ENCODE results near the gene SFT2D3.

The SFT2D3 gene

GRCh38 chr2:127721311-127721977 lies 20.1 kb downstream of the SFT2D3 start:
- DNase-seq: no peak
- CTCF ChIA-PET: no interaction called here
- no peak overlapping the region for H3K27ac Mint-ChIP-seq
- no peak overlapping the region for H3K4me3 Mint-ChIP-seq
- H3K4me1 Mint-ChIP-seq: no peaks in the 10 kb centered on the region
- no peaks in the 10 kb centered on the region for H3K27me3 Mint-ChIP-seq
- no peaks in the 10 kb centered on the region for H3K9me3 Mint-ChIP-seq
- peaks cover 41% of the 10 kb centered on the region for H3K36me3 Mint-ChIP-seq

- Mint-ChIP-seq H3K4me3 (no peak overlapping the region), H3K36me3 (peaks cover 38% of the 10 kb centered on the region), H3K9me3 (no peaks in the 10 kb centered on the region), H3K27ac (no peak overlapping the region), H3K27me3 (no peaks in the 10 kb centered on the region), H3K4me1 (no peaks in the 10 kb centered on the region)
- DNase-seq: no peak
- CTCF ChIA-PET: no interaction called here
These were observed 20.7 kb downstream of the SFT2D3 start for GRCh38 chr2:127721978-127722355.

GRCh38 chr2:127722807-127723206 lies 21.5 kb downstream of the SFT2D3 start:
- H3K4me1 Mint-ChIP-seq: no peaks in the 10 kb centered on the region
- CTCF ChIA-PET: no interaction called here
- no peak for DNase-seq
- H3K4me3 Mint-ChIP-seq: no peak overlapping the region
- no peak overlapping the region for H3K27ac Mint-ChIP-seq
- H3K36me3 Mint-ChIP-seq: peaks cover 38% of the 10 kb centered on the region
- H3K27me3 Mint-ChIP-seq: no peaks in the 10 kb centered on the region
- no peaks in the 10 kb centered on the region for H3K9me3 Mint-ChIP-seq

GRCh38 chr2:127726158-127726880 lies 25.0 kb downstream of the SFT2D3 start:
- no peak overlapping the region for H3K27ac Mint-ChIP-seq
- H3K4me3 Mint-ChIP-seq: no peak overlapping the region
- DNase-seq: no peak
- no peaks in the 10 kb centered on the region for H3K9me3 Mint-ChIP-seq
- peaks cover 24% of the 10 kb centered on the region for H3K36me3 Mint-ChIP-seq
- CTCF ChIA-PET: no interaction called here
- no peaks in the 10 kb centered on the region for H3K27me3 Mint-ChIP-seq
- no peaks in the 10 kb centered on the region for H3K4me1 Mint-ChIP-seq

- H3K27me3 Mint-ChIP-seq: no peaks in the 10 kb centered on the region
- no peak overlapping the region for H3K4me3 Mint-ChIP-seq
- no peaks in the 10 kb centered on the region for H3K9me3 Mint-ChIP-seq
- no peak overlapping the region for H3K27ac Mint-ChIP-seq
- DNase-seq: no peak
- CTCF ChIA-PET: interaction anchor here (1.0 kb wide), 1 partner anchor 21 kb away, joined by 3 read pairs; no protein-coding TSS in a partner anchor
- H3K36me3 Mint-ChIP-seq: peaks cover 15% of the 10 kb centered on the region
- no peaks in the 10 kb centered on the region for H3K4me1 Mint-ChIP-seq
These were observed 32.0 kb downstream of the SFT2D3 start for GRCh38 chr2:127733113-127733815.

GRCh38 chr2:127733816-127734537 lies 32.7 kb downstream of the SFT2D3 start:
- no peak overlapping the region for H3K27ac Mint-ChIP-seq
- H3K4me1 Mint-ChIP-seq: no peaks in the 10 kb centered on the region
- H3K9me3 Mint-ChIP-seq: no peaks in the 10 kb centered on the region
- H3K36me3 Mint-ChIP-seq: peaks cover 22% of the 10 kb centered on the region
- CTCF ChIA-PET: interaction anchor here (1.0 kb wide), 1 partner anchor 21 kb away, joined by 3 read pairs; no protein-coding TSS in a partner anchor
- DNase-seq: no peak
- no peak overlapping the region for H3K4me3 Mint-ChIP-seq
- H3K27me3 Mint-ChIP-seq: no peaks in the 10 kb centered on the region

- CTCF ChIA-PET: interaction anchor here (0.5 kb wide), 1 partner anchor 241 kb away, joined by 3 read pairs; no protein-coding TSS in a partner anchor
- Mint-ChIP-seq H3K4me3 (no peak overlapping the region), H3K27me3 (no peaks in the 10 kb centered on the region), H3K4me1 (no peaks in the 10 kb centered on the region), H3K27ac (no peak overlapping the region), H3K9me3 (no peaks in the 10 kb centered on the region), H3K36me3 (peaks cover 30% of the 10 kb centered on the region)
- no peak for DNase-seq
These were observed 33.7 kb downstream of the SFT2D3 start for GRCh38 chr2:127735044-127735443.

GRCh38 chr2:127735537-127736399 lies 34.5 kb downstream of the SFT2D3 start:
- no peak for DNase-seq
- H3K9me3 Mint-ChIP-seq: no peaks in the 10 kb centered on the region
- CTCF ChIA-PET: interaction anchor here (0.5 to 0.7 kb wide), 2 partner anchors 25 to 242 kb away, joined by 3 read pairs; no protein-coding TSS in a partner anchor
- no peak overlapping the region for H3K27ac Mint-ChIP-seq
- no peaks in the 10 kb centered on the region for H3K4me1 Mint-ChIP-seq
- no peak overlapping the region for H3K4me3 Mint-ChIP-seq
- no peaks in the 10 kb centered on the region for H3K27me3 Mint-ChIP-seq
- H3K36me3 Mint-ChIP-seq: peaks cover 35% of the 10 kb centered on the region

- CTCF ChIA-PET: no interaction called here
- Mint-ChIP-seq H3K36me3 (peaks cover 44% of the 10 kb centered on the region), H3K9me3 (no peaks in the 10 kb centered on the region), H3K27me3 (no peaks in the 10 kb centered on the region), H3K27ac (no peak overlapping the region), H3K4me3 (no peak overlapping the region), H3K4me1 (peaks cover 2% of the 10 kb centered on the region)
- DNase-seq: no peak
These were observed 36.6 kb downstream of the SFT2D3 start for GRCh38 chr2:127737892-127738291.

GRCh38 chr2:127739800-127740199 lies 38.5 kb downstream of the SFT2D3 start:
- no peak for DNase-seq
- Mint-ChIP-seq H3K36me3 (peaks cover 50% of the 10 kb centered on the region), H3K27me3 (no peaks in the 10 kb centered on the region), H3K27ac (no peak overlapping the region), H3K9me3 (no peaks in the 10 kb centered on the region), H3K4me3 (no peak overlapping the region), H3K4me1 (peaks cover 2% of the 10 kb centered on the region)
- CTCF ChIA-PET: no interaction called here

GRCh38 chr2:127740665-127741288 lies 39.5 kb downstream of the SFT2D3 start:
- Mint-ChIP-seq H3K36me3 (peaks cover 53% of the 10 kb centered on the region), H3K27ac (no peak overlapping the region), H3K9me3 (no peaks in the 10 kb centered on the region), H3K4me3 (no peak overlapping the region), H3K27me3 (no peaks in the 10 kb centered on the region), H3K4me1 (peaks cover 2% of the 10 kb centered on the region)
- CTCF ChIA-PET: no interaction called here
- no peak for DNase-seq

- Mint-ChIP-seq H3K27me3 (no peaks in the 10 kb centered on the region), H3K36me3 (peaks cover 51% of the 10 kb centered on the region)
- DNase-seq: no peak
These were observed 42.3 kb downstream of the SFT2D3 start for GRCh38 chr2:127743477-127744026.

GRCh38 chr2:127747621-127748020 lies 46.3 kb downstream of the SFT2D3 start:
- Mint-ChIP-seq H3K27me3 (no peaks in the 10 kb centered on the region), H3K4me3 (no peak overlapping the region), H3K9me3 (no peaks in the 10 kb centered on the region), H3K36me3 (peaks cover 37% of the 10 kb centered on the region), H3K27ac (no peak overlapping the region), H3K4me1 (peaks cover 4% of the 10 kb centered on the region)
- DNase-seq: no peak
- CTCF ChIA-PET: no interaction called here

More at GRCh38 chr2:127743477-127744026, 42.3 kb downstream of the SFT2D3 start:
- Mint-ChIP-seq H3K27ac (no peak overlapping the region), H3K4me3 (no peak overlapping the region), H3K4me1 (peaks cover 2% of the 10 kb centered on the region), H3K9me3 (no peaks in the 10 kb centered on the region)
- CTCF ChIA-PET: no interaction called here

Data from activated naive CD4-positive, alpha-beta T cell treated with anti-CD3 and anti-CD28 coated beads, Interleukin-2, amount 10 ng/mL, durations not matched to agents 7 days and 5 days (primary cell).